ENCODE measurements around the gene BPI.

DNA sequence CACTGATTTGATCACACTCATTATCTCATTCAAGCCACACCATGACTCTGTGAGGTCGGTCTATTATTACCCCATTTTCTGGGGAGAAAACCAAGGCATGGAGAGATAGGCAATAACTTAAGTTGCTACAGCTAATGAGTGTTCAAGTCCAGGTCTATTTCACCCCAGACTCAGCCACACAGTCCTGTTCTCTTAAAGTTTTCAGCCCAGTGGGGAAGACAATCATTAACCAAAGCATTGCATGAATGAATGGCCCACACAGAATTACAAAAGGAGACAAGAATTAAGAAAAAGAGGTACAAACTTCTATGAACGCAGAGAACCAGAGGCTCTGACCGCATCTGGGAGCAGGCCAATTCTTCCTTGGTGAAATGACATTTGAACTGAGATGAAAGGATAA lies 7.1 kb downstream of the BPI start:
- no peak for TF ChIP-seq CTCF (IDR thresholded peaks at IDR 0.05; ENCODE audit: low read length)
- no peak for TF ChIP-seq EZH2 (IDR thresholded peaks at IDR 0.05; ENCODE audit: borderline replicate concordance, low read length)
